Posterior vena cava (tissue), 2 donors: Measurements from ENCODE around the gene PSKH1. TPM values are rescaled to one million over a fixed set of nuclear protein-coding genes. Genes with fewer than 3 reads are reported as not detected.
A peak's percentile ranks its signal among the peaks of the same experiment; 100 is the strongest.
"Not testable (repeated sequence)": the region's sequence is repeated elsewhere in the genome, so short reads cannot be mapped to it uniquely, and the experiment has no call there.

Experiments
- DNase-seq: peaks from one replicate; pipeline ENCODE4 v3.0.0-alpha.2; 2020; ENCODE audit warnings: low spot score
- intact Hi-C, 2 donors: fragments of 100-400 bp; cut with DNase I; formaldehyde crosslinking; loops; one replicate each; pipeline versions ENCODE4 v1.14.1 to v1.14.2; 2022 to 2023
- total RNA-seq, 2 donors: library from RNA; stranded (reverse); fragmentation: NEBNext Ultra II Directional; extraction: Animal tissue kit (Norgen Biotek cat#: 25700); gene quantifications; one replicate each; pipeline ENCODE4 v1.2.1, GENCODE V29; 2021
- donor health status: DM: yes; HTN: yes; CAD: no.
- donor health status: DM: yes; HTN: yes; CAD: no.

PSKH1 gene
- total RNA-seq, 2 donors from 2014 or later: 25.7 to 27.0 TPM

- intact Hi-C loops: no loop called here
Measured at GRCh38 chr16:67967183-67967957, 74.3 kb downstream of the PSKH1 start.

GRCh38 chr16:67967958-67968399, 74.9 kb downstream of the PSKH1 start:
- intact Hi-C loops: no loop called here
- DNase-seq: no peak

More at GRCh38 chr16:67967183-67967957, 74.3 kb downstream of the PSKH1 start:
- DNase-seq: no peak

GRCh38 chr16:67968400-67969253, 75.6 kb downstream of the PSKH1 start, which contains the start of gene SLC12A4:
TSS of gene SLC12A4 (minus strand) at chr16:67968637. CDS start at chr16:67968553, 84 bp downstream.
- peak; percentile 96 for DNase-seq
- intact Hi-C loops: no loop called here

GRCh38 chr16:67969254-67970039, 76.4 kb downstream of the PSKH1 start:
- intact Hi-C loops: no loop called here
- no peak for DNase-seq

GRCh38 chr16:67971111-67971510, 78.1 kb downstream of the PSKH1 start:
- no peak for DNase-seq
- intact Hi-C loops: no loop called here

- DNase-seq, intact Hi-C loops: not testable (repeated sequence)
Measured at GRCh38 chr16:67972285-67972684, 79.2 kb downstream of the PSKH1 start.

GRCh38 chr16:67975321-67976105, 82.5 kb downstream of the PSKH1 start:
- intact Hi-C loops: no loop called here

GRCh38 chr16:67976205-67976604, 83.2 kb downstream of the PSKH1 start:
- intact Hi-C loops: no loop called here
- DNase-seq: no peak

More at GRCh38 chr16:67975321-67976105, 82.5 kb downstream of the PSKH1 start:
- DNase-seq: no peak

GRCh38 chr16:67977005-67977404, 84.0 kb downstream of the PSKH1 start:
- intact Hi-C loops: no loop called here
- no peak for DNase-seq

GRCh38 chr16:67977469-67978227, 84.6 kb downstream of the PSKH1 start:
- no peak for DNase-seq
- intact Hi-C loops: no loop called here

Other genes with a start within 250 kb of the PSKH1 start
- gene CARMIL2, start 248.1 kb upstream of the PSKH1 start, total RNA-seq: 1 to 10 TPM in 1 of 2 donors, under 1 TPM in 1; 0.67 to 1.8 TPM
- 10 to 100 TPM; 13.3 to 16.0 TPM for gene ACD, start 233.0 kb upstream of the PSKH1 start, total RNA-seq
- gene PARD6A, start 232.3 kb upstream of the PSKH1 start, total RNA-seq: 1 to 10 TPM; 2.9 to 4.6 TPM
- gene ENKD1, start 226.5 kb upstream of the PSKH1 start, total RNA-seq: 10 to 100 TPM; 12.2 to 12.6 TPM
- gene C16orf86, start 226.4 kb upstream of the PSKH1 start, total RNA-seq: 1 to 10 TPM; 2.7 to 4.8 TPM
- gene GFOD2, start 173.9 kb upstream of the PSKH1 start, total RNA-seq: 10 to 100 TPM; 14.2 to 14.5 TPM
- 10 to 100 TPM; 11.8 to 13.8 TPM for gene RANBP10, start 86.7 kb upstream of the PSKH1 start, total RNA-seq
- under 1 TPM; 0.37 to 0.52 TPM for gene TSNAXIP1, start 86.4 kb upstream of the PSKH1 start, total RNA-seq
- 10 to 100 TPM; 24.9 to 26.1 TPM for gene THAP11, start 50.9 kb upstream of the PSKH1 start, total RNA-seq
- gene NUTF2, start 46.3 kb upstream of the PSKH1 start, total RNA-seq: 10 to 100 TPM; 81.7 to 99.1 TPM
- 10 to 100 TPM; 38.7 to 40.3 TPM for gene CENPT, start 45.6 kb upstream of the PSKH1 start, total RNA-seq
- gene EDC4, start 20.2 kb upstream of the PSKH1 start, total RNA-seq: 10 to 100 TPM; 37.4 to 43.1 TPM
- not detected for gene NRN1L, start 8.4 kb upstream of the PSKH1 start, total RNA-seq
- gene CTRL, start 38.6 kb downstream of the PSKH1 start, total RNA-seq: 1 to 10 TPM; 1.1 to 1.2 TPM
- 10 to 100 TPM; 30.4 to 31.8 TPM for gene PSMB10, start 43.6 kb downstream of the PSKH1 start, total RNA-seq
- 10 to 100 TPM; 19.2 to 29.8 TPM for gene LCAT, start 50.9 kb downstream of the PSKH1 start, total RNA-seq
- gene SLC12A4, start 75.4 kb downstream of the PSKH1 start, total RNA-seq: 10 to 100 TPM; 82.6 to 90.1 TPM
- gene DPEP3, start 87.2 kb downstream of the PSKH1 start, total RNA-seq: not detected
- gene DPEP2, start 106.2 kb downstream of the PSKH1 start, total RNA-seq: 1 to 10 TPM; 1.1 to 3.0 TPM
- gene DPEP2NB, start 122.7 kb downstream of the PSKH1 start, total RNA-seq: not detected
- gene DDX28, start 130.0 kb downstream of the PSKH1 start, total RNA-seq: 1 to 10 TPM; 5.4 to 5.8 TPM
- gene DUS2, start 130.0 kb downstream of the PSKH1 start, total RNA-seq: 10 to 100 TPM in 1 of 2 donors, 1 to 10 TPM in 1; 6.6 to 11.6 TPM
- gene NFATC3, start 192.1 kb downstream of the PSKH1 start, total RNA-seq: 10 to 100 TPM; 28.0 to 30.8 TPM